ENCODE measurements around the gene EXOC3L1. TPM values are rescaled to one million over a fixed set of nuclear protein-coding genes. Genes with fewer than 3 reads are reported as not detected.

Gene EXOC3L1
- total RNA-seq, 2 donors from 2014 or later, result 0.97 to 1.8 TPM

DNA sequence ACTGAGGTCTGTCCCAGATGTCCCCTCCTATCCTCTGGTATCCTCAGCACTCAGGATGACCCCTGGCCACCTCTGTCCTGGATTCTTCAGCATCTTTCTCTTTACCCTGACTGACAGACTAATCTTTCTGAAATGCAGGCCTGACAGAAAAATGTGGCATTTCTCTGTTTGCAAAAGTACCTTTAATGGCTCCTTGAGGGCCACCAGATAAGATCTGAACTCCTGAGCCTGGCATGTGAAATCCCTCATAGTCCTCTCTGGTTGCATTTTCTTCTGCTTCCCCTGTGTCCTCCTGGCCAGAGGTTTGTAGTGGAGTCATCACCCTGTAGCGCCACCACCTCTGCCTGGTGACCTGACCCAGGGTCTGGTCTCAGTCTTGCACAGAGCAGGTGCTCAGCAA lies 6.9 kb upstream of the EXOC3L1 start:
- H3K4me1 ChIP-seq (ENCODE audit: control insufficient read depth, insufficient read depth, low read length), result peaks cover 5% of the 10 kb centered on the region
- H3K9ac ChIP-seq (ENCODE audit: extremely low read depth, low read length, poor library complexity, severe bottlenecking), result no peak overlapping the region
- Mint-ChIP-seq H3K4me3 (no peak overlapping the region), H3K27ac (no peak overlapping the region), H3K36me3 (ENCODE audit: low read depth) (peaks cover 49% of the 10 kb centered on the region), H3K27me3 (ENCODE audit: insufficient read depth) (no peaks in the 10 kb centered on the region), H3K4me1 (peaks cover 8% of the 10 kb centered on the region), H3K9me3 (no peaks in the 10 kb centered on the region)
- H3K4me3 ChIP-seq (ENCODE audit: low read length), result no peak overlapping the region
- peaks cover 69% of the 10 kb centered on the region for H3K36me3 ChIP-seq (ENCODE audit: control insufficient read depth, insufficient read depth, low read length)
- no peaks in the 10 kb centered on the region for H3K27me3 ChIP-seq (ENCODE audit: control insufficient read depth, insufficient read depth, low read length, poor library complexity, severe bottlenecking)
- 100% methylated on average over 1 of the region's 1 CpG; no CpG with 5 or more reads in 1 of the 2 experiments for WGBS, 2 experiments (ENCODE audit: insufficient coverage in 1 of 2, insufficient read length in 1 of 2)
- no peak overlapping the region for H3K27ac ChIP-seq (ENCODE audit: low read depth, low read length)
- no peak for DNase-seq
- TF ChIP-seq, protein P1, sequence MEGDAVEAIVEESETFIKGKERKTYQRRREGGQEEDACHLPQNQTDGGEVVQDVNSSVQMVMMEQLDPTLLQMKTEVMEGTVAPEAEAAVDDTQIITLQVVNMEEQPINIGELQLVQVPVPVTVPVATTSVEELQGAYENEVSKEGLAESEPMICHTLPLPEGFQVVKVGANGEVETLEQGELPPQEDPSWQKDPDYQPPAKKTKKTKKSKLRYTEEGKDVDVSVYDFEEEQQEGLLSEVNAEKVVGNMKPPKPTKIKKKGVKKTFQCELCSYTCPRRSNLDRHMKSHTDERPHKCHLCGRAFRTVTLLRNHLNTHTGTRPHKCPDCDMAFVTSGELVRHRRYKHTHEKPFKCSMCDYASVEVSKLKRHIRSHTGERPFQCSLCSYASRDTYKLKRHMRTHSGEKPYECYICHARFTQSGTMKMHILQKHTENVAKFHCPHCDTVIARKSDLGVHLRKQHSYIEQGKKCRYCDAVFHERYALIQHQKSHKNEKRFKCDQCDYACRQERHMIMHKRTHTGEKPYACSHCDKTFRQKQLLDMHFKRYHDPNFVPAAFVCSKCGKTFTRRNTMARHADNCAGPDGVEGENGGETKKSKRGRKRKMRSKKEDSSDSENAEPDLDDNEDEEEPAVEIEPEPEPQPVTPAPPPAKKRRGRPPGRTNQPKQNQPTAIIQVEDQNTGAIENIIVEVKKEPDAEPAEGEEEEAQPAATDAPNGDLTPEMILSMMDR (conservative IDR thresholded peaks at IDR 0.05), result no peak
- no peaks in the 10 kb centered on the region for H3K9me3 ChIP-seq (ENCODE audit: control insufficient read depth, low read length)

DNA sequence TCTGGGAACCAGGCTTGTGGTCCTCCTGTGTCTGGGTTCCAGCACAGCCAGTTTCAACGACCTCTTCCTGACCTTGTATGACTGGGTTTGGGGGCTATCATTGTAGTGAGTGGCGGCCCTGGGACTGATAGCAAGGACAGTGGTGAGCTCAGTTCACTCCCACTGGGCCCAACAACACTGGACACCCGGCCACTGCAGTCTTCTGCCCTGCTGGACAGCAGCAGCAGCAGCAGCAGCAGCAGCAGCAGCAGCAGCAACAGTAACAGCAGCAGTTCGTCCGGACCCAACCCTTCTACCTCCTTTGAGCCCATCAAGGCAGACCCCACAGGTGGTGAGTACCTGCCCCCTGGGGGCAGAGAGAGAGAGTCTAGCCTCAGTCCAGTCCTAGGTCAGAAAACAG lies 5.7 kb upstream of the EXOC3L1 start:
- Histone ChIP-seq H3K36me3 (ENCODE audit: control insufficient read depth, insufficient read depth, low read length) (peaks cover 65% of the 10 kb centered on the region), H3K9me3 (ENCODE audit: control insufficient read depth, low read length) (no peaks in the 10 kb centered on the region), H3K4me1 (ENCODE audit: control insufficient read depth, insufficient read depth, low read length) (peaks cover 7% of the 10 kb centered on the region), H3K9ac (ENCODE audit: extremely low read depth, low read length, poor library complexity, severe bottlenecking) (no peak overlapping the region), H3K27me3 (ENCODE audit: control insufficient read depth, insufficient read depth, low read length, poor library complexity, severe bottlenecking) (no peaks in the 10 kb centered on the region), H3K27ac (ENCODE audit: low read depth, low read length) (no peak overlapping the region), H3K4me3 (ENCODE audit: low read length) (no peak overlapping the region)
- peaks cover 49% of the 10 kb centered on the region for H3K36me3 Mint-ChIP-seq (ENCODE audit: low read depth)
- H3K4me1 Mint-ChIP-seq, result peaks cover 8% of the 10 kb centered on the region
- H3K27me3 Mint-ChIP-seq (ENCODE audit: insufficient read depth), result no peaks in the 10 kb centered on the region
- H3K4me3 Mint-ChIP-seq, result no peak overlapping the region
- WGBS, 2 experiments (ENCODE audit: insufficient coverage in 1 of 2, insufficient read length in 1 of 2), result 92 to 100% methylated on average over 2 to 5 of the region's 5 CpGs
- H3K27ac Mint-ChIP-seq, result no peak overlapping the region
- H3K9me3 Mint-ChIP-seq, result no peaks in the 10 kb centered on the region
- no peak for DNase-seq
- TF ChIP-seq, protein P1 (conservative IDR thresholded peaks at IDR 0.05), result no peak

DNA sequence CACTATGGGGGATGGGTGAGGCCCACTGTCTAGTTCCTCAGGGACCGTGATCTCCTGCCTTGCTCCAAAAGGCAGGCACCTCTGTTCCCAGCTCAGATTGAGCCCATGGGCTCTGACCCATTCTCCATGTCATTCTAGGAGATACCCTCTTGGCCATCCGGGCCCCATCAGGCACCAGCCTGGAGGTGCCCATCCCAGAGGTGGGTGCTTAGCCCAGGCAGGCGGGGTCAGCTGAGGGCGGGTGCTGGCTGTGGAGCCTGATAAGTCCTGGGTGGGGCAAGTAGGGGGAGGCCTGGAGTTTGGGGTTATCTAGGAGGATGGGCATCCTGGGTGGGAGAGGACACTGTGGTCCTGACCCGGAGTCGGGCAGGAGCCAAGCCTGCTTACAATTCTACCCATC lies 4.3 kb upstream of the EXOC3L1 start:
- Mint-ChIP-seq H3K4me3 (peak overlapping the region; percentile 80), H3K27me3 (ENCODE audit: insufficient read depth) (no peaks in the 10 kb centered on the region), H3K36me3 (ENCODE audit: low read depth) (peaks cover 47% of the 10 kb centered on the region), H3K27ac (no peak overlapping the region), H3K4me1 (peaks cover 5% of the 10 kb centered on the region), H3K9me3 (no peaks in the 10 kb centered on the region)
- Histone ChIP-seq H3K9me3 (ENCODE audit: control insufficient read depth, low read length) (no peaks in the 10 kb centered on the region), H3K4me3 (ENCODE audit: low read length) (no peak overlapping the region), H3K27me3 (ENCODE audit: control insufficient read depth, insufficient read depth, low read length, poor library complexity, severe bottlenecking) (no peaks in the 10 kb centered on the region), H3K36me3 (ENCODE audit: control insufficient read depth, insufficient read depth, low read length) (peaks cover 60% of the 10 kb centered on the region), H3K4me1 (ENCODE audit: control insufficient read depth, insufficient read depth, low read length) (peaks cover 7% of the 10 kb centered on the region), H3K9ac (ENCODE audit: extremely low read depth, low read length, poor library complexity, severe bottlenecking) (no peak overlapping the region), H3K27ac (ENCODE audit: low read depth, low read length) (no peak overlapping the region)
- WGBS, 2 experiments (ENCODE audit: insufficient coverage in 1 of 2, insufficient read length in 1 of 2), result 92 to 96% methylated on average over 2 to 6 of the region's 6 CpGs
- no peak for DNase-seq
- TF ChIP-seq, protein P1 (conservative IDR thresholded peaks at IDR 0.05), result no peak
